ENCODE measurements around the gene NPHP1. TPM values are rescaled to one million over a fixed set of nuclear protein-coding genes. Genes with fewer than 3 reads are reported as not detected.

Gene NPHP1
- total and polyA plus RNA-seq, 2 of the 4 experiments (the other 2 are of a cell fraction), result 1.8 to 2.5 TPM

- no peak for ATAC-seq (ENCODE audit: low read depth)
- CTCF ChIA-PET, result no interaction called here
Observed at GRCh38 chr2:110143982-110144381, 60.8 kb downstream of the NPHP1 start.

More at GRCh38 chr2:110143982-110144381, 60.8 kb downstream of the NPHP1 start:
- intact Hi-C loops (cut with micrococcal nuclease), result no loop called here
- no peak overlapping the region for H2BK120ac ChIP-seq (ENCODE audit: low read depth, low read length)
- H3K18ac ChIP-seq (ENCODE audit: low read depth, low read length), result no peak overlapping the region
- H3K4ac ChIP-seq (ENCODE audit: low read depth, low read length), result no peak overlapping the region
- POLR2A ChIA-PET (ENCODE audit: unreplicated experiment), result no interaction called here
- H3K4me2 ChIP-seq (ENCODE audit: low read depth, low read length), result no peak overlapping the region
- H4K8ac ChIP-seq (ENCODE audit: low read depth in 2 of 2, low read length in 2 of 2), result no peak overlapping the region
- H4K20me1 ChIP-seq (ENCODE audit: insufficient read depth, low read length), result no peaks in the 10 kb centered on the region
- no peak overlapping the region for H3K14ac ChIP-seq (replicated peaks; ENCODE audit: low read depth, low read length)
- H3K27me3 ChIP-seq (ENCODE audit: control insufficient read depth, insufficient read depth, low read length), result no peaks in the 10 kb centered on the region
- in situ Hi-C loops (cut with MboI; ENCODE audit: low sequenced_read_pairs), result no loop called here
- H2BK20ac ChIP-seq (ENCODE audit: low read depth, low read length), result no peak overlapping the region
- H4K91ac ChIP-seq (ENCODE audit: insufficient read depth, low read depth, low read length), result no peak overlapping the region
- H3K9ac ChIP-seq (ENCODE audit: low read depth, low read length), result no peak overlapping the region
- H3K79me1 ChIP-seq (ENCODE audit: low read depth in 1 of 2, low read length in 2 of 2), result no peaks in the 10 kb centered on the region
- H3K4me1 ChIP-seq (ENCODE audit: control insufficient read depth, insufficient read depth, low read length), result no peaks in the 10 kb centered on the region
- no peak overlapping the region for H2AK5ac ChIP-seq (ENCODE audit: low read depth, low read length)
- no peak overlapping the region for H2AK9ac ChIP-seq (replicated peaks; ENCODE audit: low read depth, low read length, poor library complexity)
- no peak overlapping the region for H3K23ac ChIP-seq (ENCODE audit: low read depth, low read length)
- no peak overlapping the region for H3K56ac ChIP-seq (ENCODE audit: extremely low read depth, insufficient read depth, low read length)
- H3K9me1 ChIP-seq (ENCODE audit: insufficient read depth, low read length), result no peaks in the 10 kb centered on the region
- H3K36me3 ChIP-seq (ENCODE audit: control insufficient read depth, insufficient read depth, low read length), result no peaks in the 10 kb centered on the region
- H2BK15ac ChIP-seq (ENCODE audit: low read depth, low read length), result no peak overlapping the region
- no peak for DNase-seq
- BruUV-seq (replicated peaks), result no TSS peak
- H2BK5ac ChIP-seq (ENCODE audit: low read depth, low read length, poor library complexity, severe bottlenecking), result no peak overlapping the region
- TF ChIP-seq CHD1 (IDR thresholded peaks at IDR 0.05; ENCODE audit: low read depth, low read length), result no peak
- no peak for TF ChIP-seq RCOR1 (IDR thresholded peaks at IDR 0.05; ENCODE audit: insufficient replicate concordance, low read length)
- no peak for TF ChIP-seq MAZ (IDR thresholded peaks at IDR 0.05; ENCODE audit: borderline replicate concordance, low read depth, low read length)
- no peak for TF ChIP-seq FOS (IDR thresholded peaks at IDR 0.05; ENCODE audit: low read depth, low read length)
- TF ChIP-seq MXI1 (IDR thresholded peaks at IDR 0.05; ENCODE audit: borderline replicate concordance, low read depth, low read length), result no peak
- TF ChIP-seq CTCF (conservative IDR thresholded peaks at IDR 0.05; ENCODE audit: low read depth, low read length), result no peak
- TF ChIP-seq NFE2L2 (IDR thresholded peaks at IDR 0.05; ENCODE audit: low read depth, low read length), result no peak
- no peak for TF ChIP-seq MAFK (IDR thresholded peaks at IDR 0.05; ENCODE audit: low read depth, low read length)
- TF ChIP-seq RFX5 (IDR thresholded peaks at IDR 0.05; ENCODE audit: low read depth, low read length), result no peak
- no peak for TF ChIP-seq CEBPB (IDR thresholded peaks at IDR 0.05; ENCODE audit: low read depth, low read length)
- no peak for TF ChIP-seq RAD21 (IDR thresholded peaks at IDR 0.05; ENCODE audit: low read length)
- TF ChIP-seq USF2 (IDR thresholded peaks at IDR 0.05; ENCODE audit: low read depth, low read length), result no peak
- TF ChIP-seq BHLHE40 (IDR thresholded peaks at IDR 0.05; ENCODE audit: low read depth, low read length), result no peak
- no peak for TF ChIP-seq ELK1 (IDR thresholded peaks at IDR 0.05; ENCODE audit: borderline replicate concordance, low read depth, low read length)
- H3K9me3 ChIP-seq (ENCODE audit: control insufficient read depth, insufficient read depth, low read length), result no peaks in the 10 kb centered on the region
- dilution Hi-C loops (cut with HindIII; ENCODE audit: low sequenced_read_pairs, unreplicated experiment), result no loop called here
- no peak overlapping the region for H2AFZ ChIP-seq (replicated peaks; ENCODE audit: low read length, poor library complexity)
- no peak overlapping the region for H3K27ac ChIP-seq (ENCODE audit: insufficient read depth, low read length)
- H3K4me3 ChIP-seq (ENCODE audit: insufficient read depth, low read depth, low read length), result no peak overlapping the region
- H4K5ac ChIP-seq (ENCODE audit: low read depth, low read length), result no peak overlapping the region
